Measurements from ENCODE around the gene KATNIP.

KATNIP gene

GRCh38 chr16:27586711-27587110, 36.8 kb downstream of the KATNIP start:
- DNase-seq, result no peak

GRCh38 chr16:27588057-27588456, 38.1 kb downstream of the KATNIP start:
- no peak for DNase-seq

- DNase-seq, result no peak
These were observed 41.9 kb downstream of the KATNIP start for GRCh38 chr16:27591837-27592236.

GRCh38 chr16:27595475-27595874, 45.5 kb downstream of the KATNIP start:
- no peak for DNase-seq

GRCh38 chr16:27595993-27596392, 46.0 kb downstream of the KATNIP start:
- no peak for DNase-seq

- DNase-seq, result no peak
These were observed 46.5 kb downstream of the KATNIP start for GRCh38 chr16:27596411-27596810.

- DNase-seq, result no peak
These were observed 47.4 kb downstream of the KATNIP start for GRCh38 chr16:27597361-27597760.

- DNase-seq, result no peak
These were observed 48.3 kb downstream of the KATNIP start for GRCh38 chr16:27598220-27598619.

GRCh38 chr16:27598931-27599565, 49.1 kb downstream of the KATNIP start:
- DNase-seq, result no peak

GRCh38 chr16:27599606-27600005, 49.7 kb downstream of the KATNIP start:
- DNase-seq, result no peak

Data from NCI-H2081 (cell line).